ENCODE results near the gene IRF4.

IRF4 gene

DNA sequence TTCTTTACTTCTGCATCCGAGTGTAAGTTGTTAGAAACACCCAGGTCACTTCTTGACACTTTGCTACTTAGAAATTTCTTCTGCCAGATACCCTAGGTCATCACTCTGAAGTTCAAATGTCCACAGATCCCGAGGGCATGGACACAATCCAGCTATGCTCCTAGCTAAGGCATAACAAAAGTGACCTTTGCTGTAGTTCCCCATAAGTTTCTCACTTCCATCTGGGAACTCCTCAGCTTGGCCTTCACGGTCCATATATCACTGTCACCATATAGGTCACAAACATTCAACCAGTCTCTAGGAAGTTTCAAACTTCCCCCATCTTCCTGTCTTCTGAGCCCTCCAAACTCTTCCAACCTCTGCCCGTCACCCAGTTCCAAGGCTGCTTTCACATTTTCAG lies 65.3 kb downstream of the IRF4 start:
- no peak for TF ChIP-seq EZH2phosphoT487 (IDR thresholded peaks at IDR 0.05; ENCODE audit: low read length)
- no peak for TF ChIP-seq EZH2 (optimal IDR thresholded peaks at IDR 0.05; ENCODE audit: low read depth, low read length)
- TF ChIP-seq, protein P1, sequence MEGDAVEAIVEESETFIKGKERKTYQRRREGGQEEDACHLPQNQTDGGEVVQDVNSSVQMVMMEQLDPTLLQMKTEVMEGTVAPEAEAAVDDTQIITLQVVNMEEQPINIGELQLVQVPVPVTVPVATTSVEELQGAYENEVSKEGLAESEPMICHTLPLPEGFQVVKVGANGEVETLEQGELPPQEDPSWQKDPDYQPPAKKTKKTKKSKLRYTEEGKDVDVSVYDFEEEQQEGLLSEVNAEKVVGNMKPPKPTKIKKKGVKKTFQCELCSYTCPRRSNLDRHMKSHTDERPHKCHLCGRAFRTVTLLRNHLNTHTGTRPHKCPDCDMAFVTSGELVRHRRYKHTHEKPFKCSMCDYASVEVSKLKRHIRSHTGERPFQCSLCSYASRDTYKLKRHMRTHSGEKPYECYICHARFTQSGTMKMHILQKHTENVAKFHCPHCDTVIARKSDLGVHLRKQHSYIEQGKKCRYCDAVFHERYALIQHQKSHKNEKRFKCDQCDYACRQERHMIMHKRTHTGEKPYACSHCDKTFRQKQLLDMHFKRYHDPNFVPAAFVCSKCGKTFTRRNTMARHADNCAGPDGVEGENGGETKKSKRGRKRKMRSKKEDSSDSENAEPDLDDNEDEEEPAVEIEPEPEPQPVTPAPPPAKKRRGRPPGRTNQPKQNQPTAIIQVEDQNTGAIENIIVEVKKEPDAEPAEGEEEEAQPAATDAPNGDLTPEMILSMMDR (IDR thresholded peaks at IDR 0.05; ENCODE audit: low read length): no peak
- Histone ChIP-seq H3F3A (ENCODE audit: insufficient read depth, low read length) (no peaks in the 10 kb centered on the region), H3K9me3 (replicated peaks; ENCODE audit: insufficient read depth, low read length) (no peaks in the 10 kb centered on the region), H3K4me1 (ENCODE audit: low read length) (no peaks in the 10 kb centered on the region), H3K79me2 (ENCODE audit: low read length) (no peaks in the 10 kb centered on the region), H3K27ac (ENCODE audit: low read length) (no peak overlapping the region), H4K20me1 (ENCODE audit: insufficient read depth, low read length) (no peaks in the 10 kb centered on the region), H3K9ac (ENCODE audit: low read length) (no peak overlapping the region), H2AFZ (ENCODE audit: low read length) (no peak overlapping the region), H3K4me2 (ENCODE audit: low read depth, low read length) (no peak overlapping the region), H3K9me2 (replicated peaks; ENCODE audit: insufficient read depth, low read length) (no peaks in the 10 kb centered on the region), H3K4me3 (ENCODE audit: low read length) (no peak overlapping the region), H3K27me3 (replicated peaks; ENCODE audit: insufficient read depth, low read length) (no peaks in the 10 kb centered on the region), H3K36me3 (replicated peaks; ENCODE audit: insufficient read depth, low read length) (no peaks in the 10 kb centered on the region)
- DNase-seq: no peak

All from MM.1S (cell line).